Choroid plexus epithelial cell (primary cell): Measurements from ENCODE around the gene KCND3.
"Not testable (repeated sequence)": the region's sequence is repeated elsewhere in the genome, so short reads cannot be mapped to it uniquely, and the experiment has no call there.

Experiments used
- DNase-seq: peaks from one replicate; pipeline ENCODE4 v3.0.0-alpha.2; 2010; ENCODE audit warnings: low read depth
- H3K4me3 ChIP-seq: 2 replicates; pipeline ENCODE4 v1.5.1; 2011; ENCODE audit warnings: low read depth, mild to moderate bottlenecking, control low read depth, low read length, moderate library complexity
- CTCF ChIP-seq: conservative IDR thresholded peaks from 2 replicates; pipeline ENCODE4 v1.5.1; 2011; ENCODE audit warnings: low read depth, mild to moderate bottlenecking, control low read depth, inconsistent platforms, low read length, moderate library complexity

KCND3 gene

GRCh38 chr1:111742938-111743549 lies 246.4 kb downstream of the KCND3 start:
- peak; percentile 56 for DNase-seq
- no peak overlapping the region for H3K4me3 ChIP-seq
- TF ChIP-seq CTCF, result no peak

- DNase-seq, result not testable (repeated sequence)
Observed at GRCh38 chr1:111742292-111742691, 247.2 kb downstream of the KCND3 start.

GRCh38 chr1:111739925-111740765 lies 249.3 kb downstream of the KCND3 start:
- peak overlapping the region; percentile 65 for H3K4me3 ChIP-seq
- no peak for TF ChIP-seq CTCF
- DNase-seq, result peak; percentile 74

More at GRCh38 chr1:111742292-111742691, 247.2 kb downstream of the KCND3 start:
- not testable (repeated sequence) for H3K4me3 ChIP-seq

- H3K4me3 ChIP-seq, result peak within 1 kb of the TSS; percentile 65
- peak; percentile 83 for DNase-seq
- TF ChIP-seq CTCF, result peak; percentile 4
Observed at GRCh38 chr1:111739194-111739924, 250.1 kb downstream of the KCND3 start, which contains the start of gene INKA2. TSS of gene INKA2 (minus strand) at chr1:111739395. CDS start at chr1:111739242, 153 bp downstream.

- TF ChIP-seq CTCF, result no peak
- peak; percentile 58 for DNase-seq
- H3K4me3 ChIP-seq, result peak overlapping the region; percentile 65
Observed at GRCh38 chr1:111738436-111739193, 250.9 kb downstream of the KCND3 start.

- no peak for TF ChIP-seq CTCF
- no peak for DNase-seq
- H3K4me3 ChIP-seq, result peak overlapping the region; percentile 65
Observed at GRCh38 chr1:111738133-111738435, 251.4 kb downstream of the KCND3 start.
